GM13976 (cell line): ENCODE data around the gene LRMDA.
"Not testable (repeated sequence)": the region's sequence is repeated elsewhere in the genome, so short reads cannot be mapped to it uniquely, and the experiment has no call there.

Experiments
- DNase-seq: peaks from one replicate; pipeline ENCODE4 v3.0.0; 2012; ENCODE audit warnings: low spot score
- CTCF ChIP-seq: IDR thresholded peaks from 2 replicates; pipeline ENCODE4 v1.5.1; 2012; ENCODE audit warnings: borderline replicate concordance, mild to moderate bottlenecking; ENCODE audit not compliant: insufficient read depth; ENCODE audit errors: extremely low read depth, missing control alignments, control extremely low read depth
- in situ Hi-C: fragments of 300-500 bp; cut with MboI; formaldehyde crosslinking; loops from one replicate; pipeline ENCODE4 v1.12.0; 2022; ENCODE audit warnings: low sequenced_read_pairs, mixed read lengths, inconsistent platforms; ENCODE audit not compliant: unreplicated experiment

The LRMDA gene

GRCh38 chr10:75617485-75618155 lies 186.2 kb downstream of the LRMDA start:
- TF ChIP-seq CTCF: no peak
- in situ Hi-C loops: no loop called here

GRCh38 chr10:75619635-75620034 lies 188.2 kb downstream of the LRMDA start:
- DNase-seq: no peak
- in situ Hi-C loops: no loop called here
- TF ChIP-seq CTCF: no peak

More at GRCh38 chr10:75617485-75618155, 186.2 kb downstream of the LRMDA start:
- DNase-seq: no peak

GRCh38 chr10:75620356-75620755 lies 188.9 kb downstream of the LRMDA start:
- no peak for TF ChIP-seq CTCF
- in situ Hi-C loops: no loop called here
- DNase-seq: no peak

- in situ Hi-C loops: not testable (repeated sequence)
Observed at GRCh38 chr10:75621003-75621402, 189.6 kb downstream of the LRMDA start.

GRCh38 chr10:75622503-75622902 lies 191.1 kb downstream of the LRMDA start:
- TF ChIP-seq CTCF: no peak
- in situ Hi-C loops: no loop called here
- no peak for DNase-seq

More at GRCh38 chr10:75621003-75621402, 189.6 kb downstream of the LRMDA start:
- not testable (repeated sequence) for DNase-seq

- DNase-seq: no peak
- TF ChIP-seq CTCF: no peak
- in situ Hi-C loops: no loop called here
Observed at GRCh38 chr10:75623310-75624093, 192.1 kb downstream of the LRMDA start.

- no peak for DNase-seq
- no peak for TF ChIP-seq CTCF
- in situ Hi-C loops: no loop called here
Observed at GRCh38 chr10:75624638-75625037, 193.2 kb downstream of the LRMDA start.
